HepG2 (cell line): ENCODE measurements around the gene IFNA8. TPM values are rescaled to one million over a fixed set of nuclear protein-coding genes. Genes with fewer than 3 reads are reported as not detected.

Source experiments
- ATAC-seq: fragments of 200-7000 bp; cut with Tn5 transposase; 3 replicates; pipeline ENCODE4 v1.9.1; 2020; ENCODE audit warnings: mild to moderate bottlenecking, moderate library complexity
- BruUV-seq: library from RNA; stranded (reverse); fragments of 400-500 nt; replicated peaks from 2 replicates; lab custom pipeline; 2021; lab: Mats Ljungman, UMichigan
- CTCF ChIA-PET: fragments of 300-600 bp; formaldehyde crosslinking; extraction: SDS; loops from one replicate; lab custom pipeline; 2021; ENCODE audit warnings: low total read pairs, inconsistent platforms, low intra/inter-chr PET ratio; lab: Yijun Ruan, JAX
- POLR2A ChIA-PET: fragments of 350-600 bp; sonication (Branson Sonifier 250); formaldehyde crosslinking; loops from one replicate; lab custom pipeline; 2020; ENCODE audit warnings: antibody characterized with exemption, inconsistent platforms; lab: Yijun Ruan, JAX
- DNase-seq: peaks from one replicate; pipeline ENCODE4 v3.0.0-alpha.2; 2015; ENCODE audit warnings: low spot score
- FAIRE-seq: peaks from 3 replicates; lab custom pipeline; 2011; peaks lifted over from hg19 to GRCh38; lab: Jason Lieb, UNC
- H2AFZ ChIP-seq: one replicate; pipeline ENCODE4 v1.6.1; 2011; ENCODE audit warnings: low read length, inconsistent platforms
- H3K27ac ChIP-seq: fragments of 300-600 bp; 3 replicates; pipeline ENCODE4 v1.8.0; 2011; ENCODE audit warnings: mixed run types, mild to moderate bottlenecking, mixed read lengths, low read length, inconsistent platforms; ENCODE audit not compliant: insufficient read depth; ENCODE audit errors: extremely low read length
- H3K27me3 ChIP-seq, 2 experiments: fragments of 200-600 bp in 1 of 2; 2 replicates in 1 of 2; 3 replicates in 1 of 2; pipeline versions ENCODE4 v1.6.0 to v1.8.0; 2011; ENCODE audit warnings: low read length in 2 of 2, mild to moderate bottlenecking in 2 of 2, moderate library complexity in 2 of 2, inconsistent platforms in 1 of 2; ENCODE audit not compliant: insufficient read depth in 2 of 2, control insufficient read depth in 1 of 2
- H3K36me3 ChIP-seq, 2 experiments: fragments of 200-600 bp in 1 of 2; replicated peaks in 1 of 2; 2 replicates in 1 of 2; 3 replicates in 1 of 2; pipeline versions ENCODE4 v1.5.1 to v1.8.0; 2011; ENCODE audit warnings: low read length in 2 of 2, inconsistent platforms in 1 of 2; ENCODE audit not compliant: insufficient read depth in 2 of 2, control insufficient read depth in 1 of 2
- H3K4me1 ChIP-seq: 2 replicates; pipeline ENCODE4 v1.5.1; 2012; ENCODE audit warnings: low read length, inconsistent platforms; ENCODE audit not compliant: insufficient read depth
- H3K4me2 ChIP-seq: 2 replicates; pipeline ENCODE4 v1.6.0; 2011; ENCODE audit warnings: low read depth, low read length, inconsistent platforms
- H3K4me3 ChIP-seq, 3 experiments: fragments of 200-600 bp in 1 of 3; sonication (generic), shearing (Covaris generic) in 1 of 3; replicated peaks in 1 of 3; 2 replicates each; pipeline ENCODE4 v1.5.1; 2011 to 2016; ENCODE audit warnings: low read length in 3 of 3, inconsistent platforms in 2 of 3, low read depth in 2 of 3, mild to moderate bottlenecking in 2 of 3, control low read depth in 1 of 3, mixed read lengths in 1 of 3; ENCODE audit not compliant: insufficient read depth in 1 of 3
- H3K79me2 ChIP-seq: one replicate; pipeline ENCODE4 v1.6.1; 2011; ENCODE audit warnings: low read length, inconsistent platforms; ENCODE audit not compliant: insufficient read depth
- H3K9ac ChIP-seq: 2 replicates; pipeline ENCODE4 v1.6.0; 2011; ENCODE audit warnings: mild to moderate bottlenecking, low read depth, low read length, inconsistent platforms; ENCODE audit not compliant: insufficient read depth
- H3K9me3 ChIP-seq: 2 replicates; pipeline ENCODE4 v1.5.1; 2012; ENCODE audit warnings: mild to moderate bottlenecking, low read length
- H4K20me1 ChIP-seq: 2 replicates; pipeline ENCODE4 v1.6.0; 2011; ENCODE audit warnings: inconsistent platforms, mild to moderate bottlenecking, low read length, moderate library complexity; ENCODE audit not compliant: insufficient read depth
- CENPX ChIP-seq: sonication (generic); formaldehyde crosslinking; IDR thresholded peaks from 2 replicates; pipeline ENCODE4 v1.9.0; 2021; ENCODE audit warnings: mild to moderate bottlenecking, missing genetic modification reagents, moderate library complexity
- ELF1 ChIP-seq: sonication (generic); formaldehyde crosslinking; IDR thresholded peaks from 2 replicates; pipeline ENCODE4 v1.4.0; 2020; ENCODE audit warnings: missing genetic modification reagents
- HDAC6 ChIP-seq: fragments of 200-600 bp; sonication (generic); IDR thresholded peaks from 2 replicates; pipeline ENCODE4 v1.7.0; 2017; ENCODE audit warnings: mild to moderate bottlenecking, antibody characterized with exemption, low read length, low read depth
- ZFP37 ChIP-seq: sonication (generic); formaldehyde crosslinking; IDR thresholded peaks from 2 replicates; pipeline ENCODE4 v1.4.0; 2020; ENCODE audit warnings: missing genetic modification reagents, borderline replicate concordance
- ZNF292 ChIP-seq: sonication (generic); formaldehyde crosslinking; IDR thresholded peaks from 2 replicates; pipeline ENCODE4 v1.8.1; 2022; ENCODE audit warnings: mild to moderate bottlenecking, low read depth, missing genetic modification reagents, borderline replicate concordance
- WGBS: methylation state at CpG from one replicate; pipeline ENCODE4 v1.1.6; 2017; ENCODE audit warnings: low lambda C conversion rate; 5-methylcytosine and 5-hydroxymethylcytosine counted together
- in situ Hi-C: cut with HindIII; loops from 2 replicates; pipeline ENCODE4 v1.10.0; 2017; ENCODE audit warnings: low pct_unique_long_range_greater_than_20kb; ENCODE audit not compliant: extremely low pct_ligation_motif_present
- intact Hi-C: fragments of 100-400 bp; cut with micrococcal nuclease; formaldehyde crosslinking; loops from one replicate; pipeline ENCODE4 v1.10.0; 2022; ENCODE audit not compliant: unreplicated experiment
- polyA plus RNA-seq, 8 experiments: library from polyadenylated mRNA; depleted of rRNA in 3 of 8; stranded (reverse) in 7 of 8; unstranded in 1 of 8; fragments of >200 nt; fragmentation: Illumina TruSeq in 4 of 8; extraction: Trizol in 4 of 8; gene quantifications; 2 replicates each; pipeline versions ENCODE4 v1.2.1 to v1.2.3, GENCODE V29; 2011 to 2016; ENCODE audit warnings: low read depth in 4 of 8, missing spikeins in 1 of 8, mixed read lengths in 1 of 8; ENCODE audit not compliant: insufficient read depth in 1 of 8
- total RNA-seq, 5 experiments: library from RNA; depleted of rRNA; stranded (reverse); fragments of >200 nt; fragmentation: Illumina TruSeq; extraction: Trizol; gene quantifications; 2 replicates each; pipeline ENCODE4 v1.2.3, GENCODE V29; 2016; ENCODE audit warnings: low read depth in 1 of 5
- TF ChIP-seq, protein P1 (sequence below): sonication (generic); formaldehyde crosslinking; IDR thresholded peaks from 2 replicates; pipeline ENCODE4 v1.4.0; 2020; ENCODE audit warnings: missing genetic modification reagents
- TF ChIP-seq, protein P2 (sequence below): sonication (generic); formaldehyde crosslinking; IDR thresholded peaks from 2 replicates; pipeline ENCODE4 v1.4.0; 2020; ENCODE audit warnings: missing genetic modification reagents, mild to moderate bottlenecking, borderline replicate concordance
- TF ChIP-seq, protein P3 (sequence below): fragments of 450-650 bp; IDR thresholded peaks from 2 replicates; pipeline ENCODE4 v1.6.1; 2016

The IFNA8 gene
- total and polyA plus RNA-seq, 2 of the 13 experiments (the other 11 are each of a cell fraction or from before 2014, with no cell fraction given): not detected

DNA sequence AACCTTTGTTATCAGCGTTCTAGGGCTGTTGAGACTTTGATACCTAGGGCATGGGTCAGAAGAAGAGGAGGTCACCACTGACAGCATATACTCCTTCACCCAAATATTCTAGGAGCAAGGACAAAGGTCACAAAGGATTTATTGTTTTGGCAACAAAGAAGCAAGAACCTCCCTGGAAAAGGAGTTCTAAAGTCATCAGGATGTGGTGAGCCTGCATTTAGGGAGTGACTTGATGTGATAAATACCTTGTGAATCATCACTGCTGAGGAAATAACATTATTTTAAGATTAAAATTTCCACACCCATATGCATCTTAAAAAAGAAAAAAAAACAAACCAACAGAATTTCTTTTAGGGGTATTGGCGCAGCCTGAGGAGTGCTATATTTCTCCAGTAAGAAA is 45.2 kb downstream of the IFNA8 start:
- H3K9me3 ChIP-seq: no peaks in the 10 kb centered on the region
- no peaks in the 10 kb centered on the region for H3K79me2 ChIP-seq
- CTCF ChIA-PET: no interaction called here
- H3K9ac ChIP-seq: no peak overlapping the region
- BruUV-seq: no TSS peak
- TF ChIP-seq, protein P1, sequence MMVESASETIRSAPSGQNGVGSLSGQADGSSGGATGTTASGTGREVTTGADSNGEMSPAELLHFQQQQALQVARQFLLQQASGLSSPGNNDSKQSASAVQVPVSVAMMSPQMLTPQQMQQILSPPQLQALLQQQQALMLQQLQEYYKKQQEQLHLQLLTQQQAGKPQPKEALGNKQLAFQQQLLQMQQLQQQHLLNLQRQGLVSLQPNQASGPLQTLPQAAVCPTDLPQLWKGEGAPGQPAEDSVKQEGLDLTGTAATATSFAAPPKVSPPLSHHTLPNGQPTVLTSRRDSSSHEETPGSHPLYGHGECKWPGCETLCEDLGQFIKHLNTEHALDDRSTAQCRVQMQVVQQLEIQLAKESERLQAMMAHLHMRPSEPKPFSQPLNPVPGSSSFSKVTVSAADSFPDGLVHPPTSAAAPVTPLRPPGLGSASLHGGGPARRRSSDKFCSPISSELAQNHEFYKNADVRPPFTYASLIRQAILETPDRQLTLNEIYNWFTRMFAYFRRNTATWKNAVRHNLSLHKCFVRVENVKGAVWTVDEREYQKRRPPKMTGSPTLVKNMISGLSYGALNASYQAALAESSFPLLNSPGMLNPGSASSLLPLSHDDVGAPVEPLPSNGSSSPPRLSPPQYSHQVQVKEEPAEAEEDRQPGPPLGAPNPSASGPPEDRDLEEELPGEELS: no peak
- TF ChIP-seq, protein P2, sequence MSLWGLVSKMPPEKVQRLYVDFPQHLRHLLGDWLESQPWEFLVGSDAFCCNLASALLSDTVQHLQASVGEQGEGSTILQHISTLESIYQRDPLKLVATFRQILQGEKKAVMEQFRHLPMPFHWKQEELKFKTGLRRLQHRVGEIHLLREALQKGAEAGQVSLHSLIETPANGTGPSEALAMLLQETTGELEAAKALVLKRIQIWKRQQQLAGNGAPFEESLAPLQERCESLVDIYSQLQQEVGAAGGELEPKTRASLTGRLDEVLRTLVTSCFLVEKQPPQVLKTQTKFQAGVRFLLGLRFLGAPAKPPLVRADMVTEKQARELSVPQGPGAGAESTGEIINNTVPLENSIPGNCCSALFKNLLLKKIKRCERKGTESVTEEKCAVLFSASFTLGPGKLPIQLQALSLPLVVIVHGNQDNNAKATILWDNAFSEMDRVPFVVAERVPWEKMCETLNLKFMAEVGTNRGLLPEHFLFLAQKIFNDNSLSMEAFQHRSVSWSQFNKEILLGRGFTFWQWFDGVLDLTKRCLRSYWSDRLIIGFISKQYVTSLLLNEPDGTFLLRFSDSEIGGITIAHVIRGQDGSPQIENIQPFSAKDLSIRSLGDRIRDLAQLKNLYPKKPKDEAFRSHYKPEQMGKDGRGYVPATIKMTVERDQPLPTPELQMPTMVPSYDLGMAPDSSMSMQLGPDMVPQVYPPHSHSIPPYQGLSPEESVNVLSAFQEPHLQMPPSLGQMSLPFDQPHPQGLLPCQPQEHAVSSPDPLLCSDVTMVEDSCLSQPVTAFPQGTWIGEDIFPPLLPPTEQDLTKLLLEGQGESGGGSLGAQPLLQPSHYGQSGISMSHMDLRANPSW: no peak
- TF ChIP-seq, protein P3, sequence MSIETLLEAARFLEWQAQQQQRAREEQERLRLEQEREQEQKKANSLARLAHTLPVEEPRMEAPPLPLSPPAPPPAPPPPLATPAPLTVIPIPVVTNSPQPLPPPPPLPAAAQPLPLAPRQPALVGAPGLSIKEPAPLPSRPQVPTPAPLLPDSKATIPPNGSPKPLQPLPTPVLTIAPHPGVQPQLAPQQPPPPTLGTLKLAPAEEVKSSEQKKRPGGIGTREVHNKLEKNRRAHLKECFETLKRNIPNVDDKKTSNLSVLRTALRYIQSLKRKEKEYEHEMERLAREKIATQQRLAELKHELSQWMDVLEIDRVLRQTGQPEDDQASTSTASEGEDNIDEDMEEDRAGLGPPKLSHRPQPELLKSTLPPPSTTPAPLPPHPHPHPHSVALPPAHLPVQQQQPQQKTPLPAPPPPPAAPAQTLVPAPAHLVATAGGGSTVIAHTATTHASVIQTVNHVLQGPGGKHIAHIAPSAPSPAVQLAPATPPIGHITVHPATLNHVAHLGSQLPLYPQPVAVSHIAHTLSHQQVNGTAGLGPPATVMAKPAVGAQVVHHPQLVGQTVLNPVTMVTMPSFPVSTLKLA: no peak
- TF ChIP-seq ZNF292 (no peak), ELF1 (CRISPR knock-in tag) (no peak), ZFP37 (CRISPR knock-in tag) (no peak), HDAC6 (no peak), CENPX (CRISPR knock-in tag) (no peak)
- H3K4me2 ChIP-seq: no peak overlapping the region
- no peak for FAIRE-seq
- no peak overlapping the region for H2AFZ ChIP-seq
- H3K4me1 ChIP-seq: no peaks in the 10 kb centered on the region
- no peaks in the 10 kb centered on the region for H4K20me1 ChIP-seq
- no peaks in the 10 kb centered on the region for H3K27me3 ChIP-seq
- H3K4me3 ChIP-seq: no peak overlapping the region
- POLR2A ChIA-PET: no interaction called here
- in situ Hi-C loops (loop anchor here (5.0 kb wide), 1 partner anchor 137 kb away; no protein-coding TSS in a partner anchor), intact Hi-C loops (loop anchor here (2.0 kb wide), 1 partner anchor 19 kb away; no protein-coding TSS in a partner anchor)
- no peak overlapping the region for H3K27ac ChIP-seq
- no peaks in the 10 kb centered on the region for H3K36me3 ChIP-seq
- no peak for ATAC-seq
- 0% methylated on average over 2 of the region's 2 CpGs for WGBS
- DNase-seq: no peak
